Adipose tissue (tissue), 3 donors: ENCODE data around the gene GUCY1A2. TPM values are rescaled to one million over a fixed set of nuclear protein-coding genes. Genes with fewer than 3 reads are reported as not detected.

ENCODE experiments used
- H3K27ac ChIP-seq: one replicate; pipeline ENCODE4 v1.5.1; 2013; ENCODE audit warnings: low read depth, low read length
- WGBS, 3 donors: extraction: QIAGEN DNeasy Blood & Tissue Kit; methylation state at CpG; one replicate each; pipeline ENCODE4 v1.1.7; 2013; 5-methylcytosine and 5-hydroxymethylcytosine counted together
- polyA plus RNA-seq, 3 donors: library from polyadenylated mRNA; stranded (reverse); fragments of 200-250 nt; gene quantifications; one replicate each; pipeline ENCODE4 v1.2.3, GENCODE V29; 2013
- donor health status: healthy with polysubstance abuse.
- donor health status: Bipolar disorder and iron deficiency.
- donor health status: healthy.

The GUCY1A2 gene
- polyA plus RNA-seq, 3 donors, result 1.1 to 2.1 (median 1.3) TPM

DNA sequence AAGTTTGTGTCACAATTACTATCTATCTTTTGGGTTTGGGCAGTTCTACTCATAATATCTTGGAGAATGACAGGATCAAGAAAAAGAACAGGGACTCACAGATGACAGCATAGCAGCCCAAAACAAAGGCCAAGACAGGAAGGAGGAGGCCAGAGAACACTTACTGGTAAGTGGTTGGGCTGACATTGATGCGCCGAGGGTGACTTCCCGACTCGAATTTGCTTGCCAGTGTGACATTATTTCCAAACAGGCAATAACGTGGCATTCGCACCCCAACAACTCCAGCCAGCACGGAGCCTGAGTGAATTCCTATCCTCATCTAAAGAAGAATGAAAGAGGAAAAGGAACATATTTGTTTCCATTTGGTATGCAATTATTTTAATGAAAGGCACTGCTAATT, 309.9 kb downstream of the GUCY1A2 start:
- WGBS, 3 donors, result 72 to 81% (median 76%) methylated on average over 7 of the region's 7 CpGs
- no peak overlapping the region for H3K27ac ChIP-seq

DNA sequence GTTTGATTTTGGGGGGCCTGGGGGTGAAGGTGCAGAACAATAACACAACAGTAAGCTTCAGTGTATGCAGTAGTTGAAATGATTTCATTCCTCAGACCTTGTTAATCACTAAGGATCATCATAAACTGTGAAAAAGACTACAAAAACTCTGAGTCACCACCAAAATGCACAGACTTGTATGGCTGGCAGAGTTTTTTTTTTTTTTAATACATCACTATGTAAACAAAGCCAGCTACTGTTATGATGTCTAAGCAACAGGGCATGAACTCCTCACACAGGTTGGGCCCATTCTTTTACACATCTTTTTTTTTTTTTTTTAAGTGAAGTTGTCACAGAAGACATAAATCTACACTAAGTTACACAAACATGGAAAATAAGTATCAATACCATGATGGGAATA, 311.9 kb downstream of the GUCY1A2 start:
- no peak overlapping the region for H3K27ac ChIP-seq

GRCh38 chr11:106702805-106703204, 315.5 kb downstream of the GUCY1A2 start:
- H3K27ac ChIP-seq, result no peak overlapping the region
- 85 to 90% (median 90%) methylated on average over 3 of the region's 3 CpGs for WGBS, 3 donors

DNA sequence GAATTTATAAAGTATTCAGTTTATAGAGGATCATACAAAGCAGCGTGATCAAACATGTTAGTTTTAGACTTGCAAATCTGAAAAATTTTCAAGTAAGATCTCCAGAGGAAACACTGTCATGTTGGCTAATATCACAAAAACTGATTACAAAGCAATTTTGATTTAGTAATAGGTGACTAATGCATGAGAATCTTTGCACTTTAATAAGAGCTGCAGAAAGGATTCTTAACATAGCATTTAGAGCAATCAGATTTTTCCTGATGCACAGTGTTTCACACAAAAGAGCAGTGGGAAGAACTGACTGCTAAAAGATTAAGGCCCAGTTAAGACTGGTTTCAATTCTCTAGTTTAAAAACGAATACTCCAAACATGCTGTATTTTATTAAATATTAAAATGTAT, 321.2 kb downstream of the GUCY1A2 start:
- no peak overlapping the region for H3K27ac ChIP-seq
- WGBS, 3 donors, result 64 to 84% (median 72%) methylated on average over 2 of the region's 2 CpGs

- 68 to 93% (median 73%) methylated on average over 2 of the region's 2 CpGs for WGBS, 3 donors
- no peak overlapping the region for H3K27ac ChIP-seq
Measured at GRCh38 chr11:106695506-106695905, 322.8 kb downstream of the GUCY1A2 start.

DNA sequence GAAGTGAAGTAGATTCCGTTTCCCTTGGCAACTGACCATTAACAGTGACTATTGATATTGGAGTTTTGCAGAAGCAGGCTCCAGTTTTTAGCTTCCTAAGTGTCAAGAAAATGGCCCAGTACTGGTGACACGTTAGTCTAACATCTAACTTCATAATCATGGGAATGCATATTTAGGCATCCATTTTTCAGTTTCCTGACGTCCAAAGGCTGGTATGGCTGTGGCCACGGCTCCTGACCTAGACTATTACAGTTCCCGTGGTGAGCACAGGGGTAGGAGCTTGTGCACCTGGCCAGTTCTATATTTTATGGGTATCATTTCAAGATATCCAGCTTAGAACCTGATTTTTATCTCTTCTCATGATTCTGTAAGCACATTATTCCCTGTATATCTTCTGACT, 323.8 kb downstream of the GUCY1A2 start:
- no peak overlapping the region for H3K27ac ChIP-seq
- WGBS, 3 donors, result 78 to 92% (median 88%) methylated on average over 5 of the region's 5 CpGs

DNA sequence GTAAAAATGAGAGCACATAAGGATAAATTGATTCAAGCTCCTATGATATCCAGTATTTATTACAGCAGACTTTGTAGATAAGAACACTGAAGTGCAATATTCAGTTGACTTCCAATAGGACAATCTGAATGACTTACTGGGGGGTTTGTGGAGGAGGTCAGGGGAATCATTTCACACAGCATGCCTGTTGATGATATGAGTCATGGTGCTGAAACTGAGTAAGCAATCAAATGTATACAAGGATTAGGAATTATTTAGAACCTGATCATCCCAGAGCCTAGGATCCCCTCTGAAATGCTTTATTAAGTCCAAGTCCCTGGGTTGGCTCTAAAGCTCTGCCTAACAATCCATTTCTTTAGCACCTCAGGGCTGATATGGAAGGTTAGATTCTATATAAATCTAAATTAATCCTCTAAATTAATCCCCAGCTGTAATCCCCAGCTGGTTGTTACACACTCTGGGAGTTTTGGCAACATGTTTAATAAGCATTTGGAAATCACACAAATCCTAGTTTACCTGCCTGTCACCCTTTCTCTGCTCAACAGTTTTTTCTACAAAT, 326.4 kb downstream of the GUCY1A2 start:
- H3K27ac ChIP-seq, result no peak overlapping the region

DNA sequence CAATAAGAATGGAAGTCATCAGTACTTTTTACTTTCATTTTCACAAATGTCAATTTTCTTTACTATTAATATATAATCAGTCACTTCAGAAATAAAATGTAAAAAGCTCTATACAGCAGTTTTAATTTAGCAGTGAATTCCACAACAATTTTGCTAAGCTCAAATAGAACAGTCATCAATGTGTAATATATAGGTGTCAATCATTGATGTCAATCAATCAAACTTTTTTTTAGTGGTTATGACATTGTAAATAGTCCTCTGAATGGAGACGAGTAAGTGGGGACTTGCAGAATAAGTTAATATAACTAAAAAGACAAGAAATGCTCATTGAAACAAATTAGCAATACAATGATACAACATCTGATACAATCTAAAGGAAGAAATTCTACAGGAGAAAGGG, 327.4 kb downstream of the GUCY1A2 start:
- WGBS, 3 donors, result 72 to 96% (median 88%) methylated on average over 1 of the region's 1 CpG
- no peak overlapping the region for H3K27ac ChIP-seq

DNA sequence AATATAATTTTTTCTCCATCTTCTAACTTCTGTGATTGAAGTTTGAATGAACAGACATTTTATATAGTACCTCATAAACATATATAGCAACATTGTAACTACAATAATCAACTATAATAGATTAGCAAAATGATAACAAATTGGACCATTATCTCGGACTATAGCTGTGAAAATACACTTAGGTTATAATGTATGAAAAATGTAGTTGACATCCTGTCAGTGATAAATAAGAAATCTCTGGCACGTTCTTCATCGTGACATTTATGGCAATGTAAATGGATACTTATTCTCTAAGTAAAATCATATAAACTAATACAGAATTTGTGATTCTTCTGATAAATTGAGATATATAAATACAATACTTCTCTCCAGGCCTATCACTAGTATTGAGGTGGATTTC, 333.3 kb downstream of the GUCY1A2 start:
- WGBS, 3 donors, result 87 to 91% (median 90%) methylated on average over 3 of the region's 3 CpGs
- H3K27ac ChIP-seq, result no peak overlapping the region

DNA sequence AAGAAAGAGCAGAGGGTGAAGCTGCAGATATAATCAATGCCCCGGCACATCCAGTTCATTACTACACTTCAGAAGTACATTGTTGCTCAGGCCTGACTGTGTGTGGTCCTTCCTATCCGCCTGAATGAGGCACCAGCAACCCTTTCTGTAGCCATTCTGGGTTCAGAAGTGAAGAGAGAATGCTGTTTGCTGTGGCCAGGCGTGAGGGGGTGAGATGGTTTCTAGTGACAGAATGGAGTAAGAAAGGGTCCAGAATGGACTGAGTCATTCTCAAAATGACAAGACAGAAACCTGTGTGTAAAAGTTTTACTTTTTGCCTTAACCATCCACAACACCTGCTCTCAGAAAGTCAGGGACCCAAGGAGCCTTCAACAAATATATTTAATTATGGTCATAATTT, 334.8 kb downstream of the GUCY1A2 start:
- 72 to 94% (median 76%) methylated on average over 3 of the region's 3 CpGs for WGBS, 3 donors
- no peak overlapping the region for H3K27ac ChIP-seq

- H3K27ac ChIP-seq, result no peak overlapping the region
- WGBS, 3 donors, result 62 to 84% (median 81%) methylated on average over 2 of the region's 2 CpGs
Measured at GRCh38 chr11:106681435-106681834, 336.8 kb downstream of the GUCY1A2 start.

DNA sequence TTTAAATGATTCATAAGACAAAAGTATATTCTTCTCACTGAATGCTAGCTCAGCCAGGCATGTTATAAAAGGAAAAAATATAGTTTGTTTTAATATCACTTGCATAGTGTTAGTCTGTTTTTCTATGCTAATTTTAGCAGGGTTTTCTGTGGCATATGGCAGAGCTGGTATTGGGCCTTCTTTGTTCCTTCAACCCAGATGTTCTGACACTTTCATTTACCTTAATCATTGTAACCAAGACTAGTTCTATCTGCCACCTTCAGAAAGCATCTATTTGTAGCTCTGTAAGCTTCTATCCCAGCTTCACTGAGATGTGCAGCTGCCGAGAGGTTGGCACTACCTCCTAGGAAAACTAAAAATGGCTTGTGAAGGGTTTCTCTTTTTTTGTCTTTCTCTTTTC, 338.7 kb downstream of the GUCY1A2 start:
- H3K27ac ChIP-seq, result no peak overlapping the region
- WGBS, 3 donors, result 79 to 97% (median 85%) methylated on average over 1 of the region's 1 CpG

GRCh38 chr11:106679181-106679580, 339.1 kb downstream of the GUCY1A2 start:
- WGBS, 3 donors, result 86 to 93% (median 90%) methylated on average over 3 of the region's 3 CpGs
- H3K27ac ChIP-seq, result no peak overlapping the region

- 87 to 95% (median 88%) methylated on average over 1 of the region's 1 CpG for WGBS, 3 donors
- H3K27ac ChIP-seq, result no peak overlapping the region
Measured at GRCh38 chr11:106670069-106670468, 348.2 kb downstream of the GUCY1A2 start.

- 63 to 83% (median 70%) methylated on average over 2 of the region's 2 CpGs for WGBS, 3 donors
- no peak overlapping the region for H3K27ac ChIP-seq
Measured at GRCh38 chr11:106668147-106668546, 350.1 kb downstream of the GUCY1A2 start.

DNA sequence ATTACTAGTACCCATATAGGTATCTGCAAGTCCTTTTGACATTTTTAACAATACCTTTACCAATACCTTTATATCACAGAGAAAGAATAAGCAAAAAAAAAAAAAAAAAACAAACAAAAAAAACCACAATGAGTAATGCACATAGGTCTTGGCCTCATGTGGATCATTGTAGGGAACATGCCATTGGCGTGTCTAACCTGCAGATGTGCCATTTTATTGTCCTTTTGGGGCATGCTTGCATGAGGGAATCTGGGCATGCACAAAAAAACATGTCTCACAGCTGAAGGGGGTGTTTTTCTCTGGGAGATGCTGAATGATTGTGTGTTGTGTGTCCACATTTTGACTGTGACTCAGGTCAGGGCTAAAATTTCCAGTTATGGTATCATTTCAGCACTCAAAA, 361.6 kb downstream of the GUCY1A2 start:
- WGBS, 3 donors, result 77 to 85% (median 82%) methylated on average over 1 of the region's 1 CpG
- H3K27ac ChIP-seq, result no peak overlapping the region

DNA sequence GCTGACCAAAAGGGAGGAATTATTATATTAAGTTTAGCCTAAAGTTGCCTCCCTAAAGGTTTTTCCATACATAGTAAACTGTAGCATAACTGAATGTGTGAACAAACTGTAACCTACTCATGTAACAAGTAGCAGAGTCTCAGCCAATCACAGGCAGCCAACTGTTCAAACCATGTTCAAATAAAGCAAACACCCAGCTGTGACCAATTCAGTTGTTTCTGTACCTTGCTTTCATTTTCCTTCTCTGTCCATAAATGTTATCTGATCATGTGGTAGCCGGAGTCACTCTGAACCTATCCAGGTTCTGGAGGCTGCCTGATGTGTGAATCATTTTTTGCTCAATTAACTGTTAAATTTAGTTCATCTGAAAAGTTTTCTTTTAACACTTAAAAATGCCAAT, 373.5 kb downstream of the GUCY1A2 start:
- WGBS, 3 donors, result 56 to 95% (median 80%) methylated on average over 1 of the region's 1 CpG
- no peak overlapping the region for H3K27ac ChIP-seq

GRCh38 chr11:106642331-106642730, 375.9 kb downstream of the GUCY1A2 start:
- H3K27ac ChIP-seq, result no peak overlapping the region
- 44 to 80% (median 74%) methylated on average over 1 of the region's 1 CpG for WGBS, 3 donors

- no peak overlapping the region for H3K27ac ChIP-seq
- 93 to 99% (median 97%) methylated on average over 3 of the region's 3 CpGs for WGBS, 3 donors
Measured at GRCh38 chr11:106632283-106632682, 386.0 kb downstream of the GUCY1A2 start.

DNA sequence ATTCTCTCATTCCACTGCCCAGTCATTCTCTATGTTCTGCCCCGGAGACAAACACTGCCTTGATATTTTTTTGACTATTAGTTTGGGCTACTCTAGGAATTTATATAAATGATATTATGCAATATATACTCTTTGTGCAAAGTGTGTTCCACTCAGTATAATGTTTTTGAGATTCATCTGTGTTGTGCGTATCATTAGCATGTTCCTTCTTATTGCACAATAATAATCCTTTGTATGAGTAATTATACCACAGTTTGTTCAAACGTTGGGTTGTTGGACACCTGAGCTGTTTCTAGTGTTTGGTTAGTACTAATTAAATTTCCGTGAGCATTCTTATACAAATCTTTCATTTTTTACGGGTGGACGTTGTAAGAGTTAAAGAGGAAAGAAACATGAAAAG, 390.6 kb downstream of the GUCY1A2 start:
- H3K27ac ChIP-seq, result no peak overlapping the region
- 88 to 91% (median 89%) methylated on average over 6 of the region's 6 CpGs for WGBS, 3 donors

DNA sequence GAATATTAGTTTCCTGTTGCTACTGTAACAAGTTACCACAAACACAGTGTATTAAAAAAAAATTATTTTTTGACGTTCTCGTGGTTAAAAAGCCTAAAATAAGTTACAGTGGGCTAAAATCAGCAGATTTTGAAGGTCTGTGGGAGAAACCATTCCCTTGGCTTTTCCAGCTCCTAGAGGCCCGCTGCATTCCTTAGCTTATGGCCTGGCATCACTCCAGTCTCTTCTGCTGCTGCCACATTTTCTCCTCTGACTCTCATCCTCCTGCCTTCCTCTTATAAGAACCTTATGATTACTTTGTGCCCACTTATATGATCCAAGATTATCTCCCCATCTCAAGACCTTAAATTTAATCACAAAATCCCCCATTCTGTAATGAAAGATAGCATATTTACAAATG, 392.7 kb downstream of the GUCY1A2 start:
- 43 to 80% (median 52%) methylated on average over 3 of the region's 3 CpGs for WGBS, 3 donors
- no peak overlapping the region for H3K27ac ChIP-seq
